ENCODE measurements around the gene HEY2. TPM values are rescaled to one million over a fixed set of nuclear protein-coding genes. Genes with fewer than 3 reads are reported as not detected.

Gene HEY2
- total and polyA plus RNA-seq, 2 donors (not counting 1 experiment from before 2014, with no cell fraction given) = not detected

GRCh38 chr6:125748406-125749172 lies 843 bp upstream of the HEY2 start:
- H3K4me2 ChIP-seq (ENCODE audit: extremely low read depth, insufficient read depth, low read length) = peak overlapping the region; percentile 73
- no peaks in the 10 kb centered on the region for H4K20me1 ChIP-seq (ENCODE audit: control insufficient read depth, extremely low read depth, insufficient read depth, low read length)
- H3K9me3 ChIP-seq (ENCODE audit: control insufficient read depth, insufficient read depth, low read depth, low read length) = no peaks in the 10 kb centered on the region
- H3K36me3 ChIP-seq (ENCODE audit: control insufficient read depth, insufficient read depth, low read length) = no peaks in the 10 kb centered on the region
- H3K27ac ChIP-seq (ENCODE audit: insufficient read depth, low read length) = no peak overlapping the region
- H3K9ac ChIP-seq (ENCODE audit: insufficient read depth, low read length) = no peak overlapping the region
- no peak for TF ChIP-seq EZH2 (IDR thresholded peaks at IDR 0.05; ENCODE audit: low read length, missing control alignments)
- TF ChIP-seq CTCF (conservative IDR thresholded peaks at IDR 0.05 in 1 of 2, IDR thresholded peaks at IDR 0.05 in 1 of 2; ENCODE audit: low read depth in 1 of 2, low read length in 2 of 2) = peak in 1 of 2 donors; percentile 13
- H3K4me3 ChIP-seq (replicated peaks in 1 of 4; ENCODE audit: control extremely low read depth in 1 of 4, insufficient read depth in 1 of 4, low read depth in 3 of 4, low read length in 4 of 4) = peak overlapping the region; percentile 50 to 70 (median 62)
- H3K79me2 ChIP-seq (ENCODE audit: control insufficient read depth, insufficient read depth, low read length) = no peaks in the 10 kb centered on the region
- peak overlapping the region; percentile 74 for H2AFZ ChIP-seq (ENCODE audit: low read length)
- peak; percentile 20 to 33 for DNase-seq (ENCODE audit: low read depth in 2 of 2)
- peaks cover 10% of the 10 kb centered on the region for H3K4me1 ChIP-seq (ENCODE audit: control insufficient read depth, extremely low read depth, insufficient read depth, low read length)
- H3K27me3 ChIP-seq (ENCODE audit: control insufficient read depth, insufficient read depth, low read length) = peaks cover 50% of the 10 kb centered on the region

GRCh38 chr6:125749865-125750691 lies 646 bp downstream of the HEY2 start:
- Histone ChIP-seq H3K9ac (ENCODE audit: insufficient read depth, low read length) (no peak overlapping the region), H3K4me1 (ENCODE audit: control insufficient read depth, extremely low read depth, insufficient read depth, low read length) (peaks cover 10% of the 10 kb centered on the region)
- TF ChIP-seq EZH2 (IDR thresholded peaks at IDR 0.05; ENCODE audit: low read length, missing control alignments) (peak; percentile 68), CTCF (conservative IDR thresholded peaks at IDR 0.05 in 1 of 2, IDR thresholded peaks at IDR 0.05 in 1 of 2; ENCODE audit: low read depth in 1 of 2, low read length in 2 of 2) (no peak)

GRCh38 chr6:125750692-125751333 lies 1.4 kb downstream of the HEY2 start:
- Histone ChIP-seq H2AFZ (ENCODE audit: low read length) (no peak overlapping the region), H3K9me3 (ENCODE audit: control insufficient read depth, insufficient read depth, low read depth, low read length) (no peaks in the 10 kb centered on the region), H3K4me1 (ENCODE audit: control insufficient read depth, extremely low read depth, insufficient read depth, low read length) (peaks cover 10% of the 10 kb centered on the region), H3K36me3 (ENCODE audit: control insufficient read depth, insufficient read depth, low read length) (no peaks in the 10 kb centered on the region), H4K20me1 (ENCODE audit: control insufficient read depth, extremely low read depth, insufficient read depth, low read length) (no peaks in the 10 kb centered on the region), H3K27me3 (ENCODE audit: control insufficient read depth, insufficient read depth, low read length) (peaks cover 48% of the 10 kb centered on the region), H3K4me2 (ENCODE audit: extremely low read depth, insufficient read depth, low read length) (no peak overlapping the region), H3K79me2 (ENCODE audit: control insufficient read depth, insufficient read depth, low read length) (no peaks in the 10 kb centered on the region), H3K9ac (ENCODE audit: insufficient read depth, low read length) (no peak overlapping the region), H3K27ac (ENCODE audit: insufficient read depth, low read length) (no peak overlapping the region), H3K4me3 (replicated peaks in 1 of 4; ENCODE audit: control extremely low read depth in 1 of 4, insufficient read depth in 1 of 4, low read depth in 3 of 4, low read length in 4 of 4) (no peak overlapping the region)
- no peak for TF ChIP-seq CTCF (conservative IDR thresholded peaks at IDR 0.05 in 1 of 2, IDR thresholded peaks at IDR 0.05 in 1 of 2; ENCODE audit: low read depth in 1 of 2, low read length in 2 of 2)
- no peak for DNase-seq (ENCODE audit: low read depth in 2 of 2)

More at GRCh38 chr6:125749865-125750691, 646 bp downstream of the HEY2 start:
- Histone ChIP-seq H3K79me2 (ENCODE audit: control insufficient read depth, insufficient read depth, low read length) (no peaks in the 10 kb centered on the region), H3K9me3 (ENCODE audit: control insufficient read depth, insufficient read depth, low read depth, low read length) (no peaks in the 10 kb centered on the region), H2AFZ (ENCODE audit: low read length) (peak overlapping the region; percentile 12), H3K27ac (ENCODE audit: insufficient read depth, low read length) (no peak overlapping the region), H3K4me3 (replicated peaks in 1 of 4; ENCODE audit: control extremely low read depth in 1 of 4, insufficient read depth in 1 of 4, low read depth in 3 of 4, low read length in 4 of 4) (peak overlapping the region; percentile 32 to 70 (median 52)), H3K4me2 (ENCODE audit: extremely low read depth, insufficient read depth, low read length) (peak overlapping the region; percentile 81), H3K36me3 (ENCODE audit: control insufficient read depth, insufficient read depth, low read length) (no peaks in the 10 kb centered on the region), H4K20me1 (ENCODE audit: control insufficient read depth, extremely low read depth, insufficient read depth, low read length) (no peaks in the 10 kb centered on the region), H3K27me3 (ENCODE audit: control insufficient read depth, insufficient read depth, low read length) (peaks cover 48% of the 10 kb centered on the region)
- DNase-seq (ENCODE audit: low read depth in 2 of 2) = no peak
